GM12872 (cell line): ENCODE measurements around the gene CLCN2.

Source experiments
- CTCF ChIP-seq: IDR thresholded peaks from 3 replicates; pipeline ENCODE4 v1.5.1; 2011; ENCODE audit warnings: low read depth, mild to moderate bottlenecking, low read length, moderate library complexity; ENCODE audit not compliant: insufficient read depth

CLCN2 gene

DNA sequence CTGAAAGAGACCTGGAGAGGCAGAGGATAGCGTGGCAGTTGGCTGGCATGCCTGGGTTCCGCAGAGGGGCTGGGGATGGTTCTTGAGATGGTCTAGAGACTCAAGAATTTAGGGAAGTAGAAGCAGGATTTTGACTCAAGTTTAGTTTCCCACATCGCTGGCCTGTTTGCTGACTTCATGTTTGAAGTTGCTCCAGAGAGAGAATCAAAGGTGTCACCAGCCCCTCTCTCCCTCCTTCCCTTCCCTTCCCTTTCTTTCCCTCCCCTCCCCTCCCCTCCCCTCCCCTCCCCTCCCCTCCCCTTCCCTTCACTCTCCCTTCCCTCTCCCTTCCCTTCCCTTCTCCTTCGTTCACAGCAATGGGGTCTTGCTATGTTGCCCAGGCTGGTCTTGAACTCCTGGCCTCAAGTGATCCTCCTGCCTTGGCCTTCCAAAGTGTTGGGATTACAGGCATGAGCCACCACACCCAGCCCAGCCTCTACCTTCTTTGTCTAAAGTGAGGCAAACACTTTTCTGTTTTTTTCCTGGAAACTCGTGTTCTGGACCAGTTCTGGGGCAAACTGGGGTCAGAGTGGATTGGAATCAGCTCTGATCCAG is 28.6 kb upstream of the CLCN2 start:
- no peak for TF ChIP-seq CTCF

DNA sequence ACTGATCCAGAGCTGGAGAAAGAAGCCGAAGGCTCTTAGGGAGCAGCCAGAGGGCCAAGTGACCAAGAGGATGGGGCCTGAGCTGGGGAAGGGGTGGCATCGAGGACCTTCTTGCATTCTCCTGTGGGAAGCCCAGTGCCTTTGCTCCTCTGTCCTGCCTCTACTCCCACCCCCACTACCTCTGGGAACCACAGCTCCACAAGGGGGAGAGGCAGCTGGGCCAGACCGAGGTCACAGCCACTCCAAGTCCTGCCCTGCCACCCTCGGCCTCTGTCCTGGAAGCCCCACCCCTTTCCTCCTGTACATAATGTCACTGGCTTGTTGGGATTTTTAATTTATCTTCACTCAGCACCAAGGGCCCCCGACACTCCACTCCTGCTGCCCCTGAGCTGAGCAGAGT is 28.0 kb upstream of the CLCN2 start:
- no peak for TF ChIP-seq CTCF

DNA sequence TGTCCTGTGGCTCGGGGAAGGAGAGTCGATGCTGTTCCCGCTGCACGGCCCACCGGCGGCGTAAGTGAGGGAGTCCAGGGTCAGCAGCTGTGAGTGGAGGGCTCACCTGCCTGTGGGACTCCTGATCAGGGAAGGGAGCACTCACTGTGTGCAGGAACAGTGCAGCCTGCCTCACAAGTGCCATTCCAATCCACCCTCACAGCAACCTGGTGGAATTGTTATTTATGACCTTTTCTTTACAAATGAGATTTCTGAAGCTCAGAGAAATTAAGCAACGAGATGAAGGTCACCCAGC is 27.5 kb upstream of the CLCN2 start:
- no peak for TF ChIP-seq CTCF

- TF ChIP-seq CTCF = no peak
These were observed 26.9 kb upstream of the CLCN2 start for GRCh38 chr3:184388164-184388935.

- TF ChIP-seq CTCF = no peak
These were observed 25.8 kb upstream of the CLCN2 start for GRCh38 chr3:184387174-184387714.

DNA sequence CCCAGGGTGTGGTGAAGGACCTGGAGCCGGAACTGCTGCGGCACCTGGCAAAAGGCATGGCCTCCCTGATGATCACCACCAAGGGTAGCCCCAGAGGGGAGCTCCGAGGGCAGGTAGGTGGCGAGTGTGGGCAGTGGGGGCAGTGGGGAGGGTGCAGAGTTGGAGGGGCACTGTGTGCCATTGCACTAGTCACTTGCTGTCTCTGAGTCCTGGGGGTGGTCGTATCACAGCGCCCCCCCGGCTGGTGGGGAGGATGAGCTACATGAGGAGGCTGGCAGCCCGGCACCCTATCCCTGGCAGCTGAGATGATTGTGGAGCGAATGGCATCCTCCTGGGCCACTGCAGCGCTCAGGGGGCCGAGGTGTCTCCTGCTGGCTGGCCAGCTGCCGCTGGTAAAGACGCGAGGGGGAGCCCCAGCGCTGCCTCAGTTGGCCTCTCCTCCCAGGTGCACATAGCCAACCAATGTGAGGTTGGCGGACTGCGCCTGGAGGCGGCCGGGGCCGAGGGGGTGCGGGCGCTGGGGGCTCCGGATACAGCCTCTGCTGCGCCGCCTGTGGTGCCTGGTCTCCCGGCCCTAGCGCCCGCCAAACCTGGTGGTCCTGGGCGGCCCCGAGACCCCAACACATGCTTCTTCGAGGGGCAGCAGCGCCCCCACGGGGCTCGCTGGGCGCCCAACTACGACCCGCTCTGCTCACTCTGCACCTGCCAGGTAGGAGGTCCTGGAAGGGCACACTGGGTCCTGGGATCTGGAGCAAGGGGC is 24.8 kb upstream of the CLCN2 start:
- no peak for TF ChIP-seq CTCF

DNA sequence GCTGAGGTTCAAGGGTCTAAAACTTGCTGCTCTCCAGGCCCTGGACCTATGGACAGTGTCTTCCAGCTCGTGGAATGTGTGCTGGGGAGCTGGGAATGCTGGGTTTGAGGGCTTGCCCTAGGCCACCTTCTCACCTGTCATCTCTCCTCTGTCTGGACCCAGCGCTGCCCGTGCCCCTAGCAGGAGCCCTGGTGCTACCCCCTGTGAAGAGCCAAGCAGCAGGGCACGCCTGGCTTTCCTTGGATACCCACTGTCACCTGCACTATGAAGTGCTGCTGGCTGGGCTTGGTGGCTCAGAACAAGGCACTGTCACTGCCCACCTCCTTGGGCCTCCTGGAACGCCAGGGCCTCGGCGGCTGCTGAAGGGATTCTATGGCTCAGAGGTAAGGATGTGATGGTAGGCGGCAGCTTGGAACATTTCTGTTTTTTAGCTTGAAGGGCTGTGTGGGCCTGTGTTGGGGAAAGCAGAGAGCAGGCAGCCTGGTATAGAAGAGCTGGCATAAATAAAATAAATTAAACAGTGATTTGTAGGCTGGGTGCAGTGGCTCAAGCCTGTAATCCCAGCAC is 23.5 kb upstream of the CLCN2 start:
- no peak for TF ChIP-seq CTCF
